Mammary epithelial cell (primary cell): Measurements from ENCODE around the gene GALNT12.

Experiments
- CTCF ChIP-seq, 2 donors: IDR thresholded peaks in 1 of 2; conservative IDR thresholded peaks in 1 of 2; 2 replicates each; pipeline ENCODE4 v1.5.1; 2011 to 2012; ENCODE audit warnings: inconsistent platforms in 2 of 2, low read length in 2 of 2, mild to moderate bottlenecking in 2 of 2, control low read depth in 1 of 2, low read depth in 1 of 2; ENCODE audit not compliant: insufficient read depth in 1 of 2; ENCODE audit errors: extremely low read depth in 1 of 2
- EZH2 ChIP-seq: IDR thresholded peaks from 2 replicates; pipeline ENCODE4 v1.6.1; 2012; ENCODE audit warnings: low read length, inconsistent platforms, borderline replicate concordance

- TF ChIP-seq CTCF (conservative IDR thresholded peaks at IDR 0.05 in 1 of 2, IDR thresholded peaks at IDR 0.05 in 1 of 2; ENCODE audit: extremely low read depth in 1 of 2, insufficient read depth in 1 of 2, low read depth in 1 of 2, low read length in 2 of 2) (no peak), EZH2 (no peak)
These were observed 2.0 kb downstream of the GALNT12 start for GRCh38 chr9:98809311-98810101.
